Measurements from ENCODE around the gene FOXO3. TPM values are rescaled to one million over a fixed set of nuclear protein-coding genes. Genes with fewer than 3 reads are reported as not detected.

Gene FOXO3
- total and polyA plus RNA-seq, 2 of the 8 experiments (the other 6 are each of a cell fraction or from before 2014, with no cell fraction given) = 13.1 to 19.3 TPM

DNA sequence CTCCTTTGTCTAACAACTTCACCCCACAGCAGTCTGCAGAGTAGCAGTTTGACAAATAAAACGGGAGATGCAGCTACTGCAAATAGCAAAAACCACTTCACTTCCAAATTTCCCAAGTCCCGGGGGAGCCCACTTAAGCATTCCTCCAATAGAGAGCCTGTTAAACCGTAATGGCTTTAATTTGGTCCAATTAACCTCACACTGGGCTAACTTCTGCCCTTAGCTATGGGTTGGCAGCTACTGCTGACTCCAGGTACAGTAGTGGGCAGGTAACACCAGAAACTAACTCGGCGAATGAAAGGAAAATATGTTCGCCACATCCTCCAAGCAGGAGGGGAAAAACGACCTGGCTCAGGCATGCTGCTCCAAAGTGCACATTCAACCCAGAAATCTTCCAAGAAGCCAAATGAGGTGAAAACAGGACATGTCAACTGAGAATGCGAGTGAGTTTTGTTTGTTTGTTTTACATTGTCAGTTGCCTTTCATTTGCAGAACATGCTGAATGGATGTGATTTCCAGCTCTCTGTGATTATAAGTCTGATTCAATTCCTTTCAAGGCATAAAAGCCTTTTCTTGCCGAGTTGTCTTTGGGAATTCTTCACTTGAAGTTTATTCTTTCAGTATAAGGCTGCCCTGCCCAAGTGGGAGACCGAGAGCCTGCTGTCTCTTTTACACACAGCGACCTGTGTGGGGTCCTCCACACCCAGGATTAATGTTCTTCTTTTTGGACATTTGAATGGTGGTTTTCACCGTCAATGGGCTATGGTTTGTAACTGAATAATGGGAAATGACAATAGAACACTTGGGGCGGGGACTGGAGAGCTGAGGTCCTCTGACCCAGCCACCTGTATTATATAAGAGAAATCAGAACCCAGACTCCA is 170.2 kb downstream of the FOXO3 start:
- H4K5ac ChIP-seq (ENCODE audit: insufficient read length, low read depth, low read length) = no peak overlapping the region
- no peak overlapping the region for H2BK120ac ChIP-seq (replicated peaks; ENCODE audit: low read depth, low read length)
- no peaks in the 10 kb centered on the region for H3K9me3 ChIP-seq (ENCODE audit: insufficient read depth in 2 of 2, low read depth in 1 of 2, low read length in 1 of 2)
- no peak for DNase-seq (ENCODE audit: low read depth in 1 of 2, low spot score in 2 of 2)
- no peak overlapping the region for H2BK12ac ChIP-seq (ENCODE audit: low read depth, low read length)
- H3K14ac ChIP-seq (ENCODE audit: insufficient read length) = no peak overlapping the region
- H3K4me2 ChIP-seq (ENCODE audit: insufficient read depth in 1 of 2, low read depth in 2 of 2, low read length in 2 of 2) = peak overlapping the region; percentile 32 to 74; a peak in 3 of 4 replicates
- WGBS, 2 experiments (ENCODE audit: extremely low coverage in 1 of 2, insufficient coverage in 1 of 2, insufficient read length in 1 of 2, insufficient replicate concordance in 2 of 2, low coverage in 1 of 2, low lambda C conversion rate in 2 of 2, missing lambda C conversion rate in 1 of 2) = 40% methylated on average over 13 of the region's 13 CpGs; no CpG with 5 or more reads in 1 of the 2 experiments
- peaks cover 0 to 8% (median 4%) of the 10 kb centered on the region in 4 experiments; a peak in 3 of 7 replicates for H3K27me3 ChIP-seq (replicated peaks in 1 of 4; ENCODE audit: control insufficient read depth in 3 of 4, extremely low read depth in 1 of 4, insufficient read depth in 3 of 4, low read length in 3 of 4)
- ChIA-PET POLR2A (ENCODE audit: partially characterized antibody) (interaction anchor here (1.3 kb wide), 1 partner anchor 107 kb away, joined by 3 read pairs; no protein-coding TSS in a partner anchor), CTCF (ENCODE audit: partially characterized antibody) (interaction anchor here (0.9 to 1.4 kb wide), 2 partner anchors 31 to 174 kb away, joined by 3 read pairs; no protein-coding TSS in a partner anchor)
- no peak overlapping the region for H3K4ac ChIP-seq (replicated peaks; ENCODE audit: insufficient read length, low read depth, low read length)
- no peak for FAIRE-seq
- no peak overlapping the region for H2AFZ ChIP-seq (ENCODE audit: low read length)
- H3K79me1 ChIP-seq (ENCODE audit: low read depth, low read length) = no peaks in the 10 kb centered on the region
- no peak overlapping the region for H2BK5ac ChIP-seq (ENCODE audit: low read depth, low read length)
- no peak overlapping the region for H3K9ac ChIP-seq (replicated peaks in 1 of 4; ENCODE audit: extremely low read depth in 1 of 4, low read depth in 3 of 4, low read length in 3 of 4)
- H3K79me2 ChIP-seq (ENCODE audit: control insufficient read depth in 1 of 2, insufficient read depth in 2 of 2, low read length in 2 of 2) = no peaks in the 10 kb centered on the region
- no peaks in the 10 kb centered on the region for H4K20me1 ChIP-seq (replicated peaks in 1 of 2; ENCODE audit: control insufficient read depth in 1 of 2, insufficient read depth in 2 of 2, low read length in 2 of 2)
- peak overlapping the region; percentile 47 for H4K91ac ChIP-seq (replicated peaks; ENCODE audit: insufficient read length, low read length)
- H3K27ac ChIP-seq (ENCODE audit: low read depth, low read length) = no peak overlapping the region
- no peak overlapping the region for H4K8ac ChIP-seq (ENCODE audit: extremely low read depth, insufficient read depth, low read length)
- no peaks in the 10 kb centered on the region for H3K23me2 ChIP-seq (ENCODE audit: low read depth, low read length)
- H3K56ac ChIP-seq (replicated peaks; ENCODE audit: insufficient read length, low read depth, low read length) = no peak overlapping the region
- H3K18ac ChIP-seq (ENCODE audit: extremely low read depth, low read length) = peak overlapping the region; percentile 10; the same call in 1 of the 2 replicates
- TF ChIP-seq TAF7 (optimal IDR thresholded peaks at IDR 0.05; ENCODE audit: borderline replicate concordance, low read depth, low read length) (peak; percentile 21), SP2 (IDR thresholded peaks at IDR 0.05; ENCODE audit: low read length) (no peak), NRF1 (IDR thresholded peaks at IDR 0.05; ENCODE audit: low read depth, low read length) (no peak), RFX5 (IDR thresholded peaks at IDR 0.05; ENCODE audit: borderline replicate concordance, low read depth, low read length) (no peak), FOSL1 (IDR thresholded peaks at IDR 0.05; ENCODE audit: insufficient read depth, low read depth, low read length) (no peak)
- H2BK15ac ChIP-seq (ENCODE audit: low read length) = no peak overlapping the region
- H3K4me3 ChIP-seq (ENCODE audit: extremely low read depth in 1 of 4, insufficient read depth in 2 of 4, low read depth in 3 of 4, low read length in 4 of 4) = peak overlapping the region in 1 of 4 experiments; percentile 0; a peak in 1 of 8 replicates
- H2AK5ac ChIP-seq (ENCODE audit: low read depth, low read length) = no peak overlapping the region
- no peak overlapping the region for H3K23ac ChIP-seq (ENCODE audit: insufficient read length)
- H3K36me3 ChIP-seq (ENCODE audit: control insufficient read depth in 2 of 4, insufficient read depth in 4 of 4, low read length in 3 of 4) = no peaks in the 10 kb centered on the region
- peak overlapping the region; percentile 4; the same call in 1 of the 2 replicates for H2BK20ac ChIP-seq (ENCODE audit: low read length)
- peaks cover 6 to 18% (median 17%) of the 10 kb centered on the region in 4 experiments for H3K4me1 ChIP-seq (replicated peaks in 1 of 4; ENCODE audit: control insufficient read depth in 3 of 4, insufficient read depth in 4 of 4, low read length in 3 of 4)
